ENCODE data around the gene IGLL5. TPM values are rescaled to one million over a fixed set of nuclear protein-coding genes. Genes with fewer than 3 reads are reported as not detected.

The IGLL5 gene
- total RNA-seq, 1 donor from 2014 or later: not detected

DNA sequence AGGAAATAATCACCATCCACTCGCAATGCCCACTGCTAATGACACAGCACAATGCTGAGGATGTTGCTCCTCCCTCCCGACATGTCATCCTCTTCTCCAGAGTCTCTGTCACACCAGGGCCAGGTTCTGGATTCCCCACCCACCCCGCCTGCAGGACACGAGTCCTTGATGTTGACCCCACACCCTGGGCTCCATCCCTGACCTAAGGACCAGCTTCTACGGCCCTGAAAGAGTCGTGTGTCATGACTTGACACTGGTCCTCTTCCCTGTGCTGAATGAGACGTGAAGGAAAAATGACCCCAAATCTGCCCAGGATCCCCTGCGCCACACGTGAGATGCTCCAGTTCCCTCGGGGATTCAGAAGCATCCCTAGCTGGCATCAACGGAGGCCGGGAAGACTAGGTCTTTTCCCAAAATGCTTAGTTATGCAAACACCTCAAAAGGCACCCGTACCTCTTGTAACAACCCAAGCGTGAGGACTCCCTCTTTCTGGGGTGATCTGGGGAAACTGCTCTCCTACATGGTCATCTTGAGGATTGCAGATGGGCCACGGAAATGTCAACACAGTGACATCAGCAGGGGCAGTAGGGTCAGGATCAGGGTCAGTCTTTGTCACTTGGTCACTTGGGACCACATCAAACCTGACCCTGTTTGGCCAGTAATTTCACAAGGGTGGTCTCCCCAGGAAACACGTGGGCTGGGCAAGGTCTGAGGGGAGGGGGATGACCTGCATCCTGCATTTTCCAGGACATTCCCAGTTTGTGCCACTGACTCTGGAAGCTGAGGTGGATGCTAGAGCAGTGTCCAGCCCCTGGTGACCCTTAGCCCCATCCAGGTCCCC, 42.0 kb downstream of the IGLL5 start:
- Mint-ChIP-seq H3K4me3 (no peak overlapping the region), H3K27ac (no peak overlapping the region), H3K36me3 (no peaks in the 10 kb centered on the region)

GRCh38 chr22:22930222-22930497, 42.5 kb downstream of the IGLL5 start:
- H3K4me3 Mint-ChIP-seq: no peak overlapping the region
- peaks cover 11% of the 10 kb centered on the region for H3K27me3 Mint-ChIP-seq
- H3K4me1 Mint-ChIP-seq (ENCODE audit: unreplicated experiment): peaks cover 12% of the 10 kb centered on the region
- H3K9me3 Mint-ChIP-seq: no peaks in the 10 kb centered on the region
- no peak overlapping the region for H3K27ac Mint-ChIP-seq
- no peak for TF ChIP-seq CTCF (conservative IDR thresholded peaks at IDR 0.05)
- DNase-seq (ENCODE audit: extremely low spot score, unreplicated experiment): no peak
- no peaks in the 10 kb centered on the region for H3K36me3 Mint-ChIP-seq

More for the DNA sequence above, 42.0 kb downstream of the IGLL5 start:
- DNase-seq (ENCODE audit: extremely low spot score, unreplicated experiment): no peak
- TF ChIP-seq CTCF (conservative IDR thresholded peaks at IDR 0.05): no peak
- H3K9me3 Mint-ChIP-seq: no peaks in the 10 kb centered on the region
- H3K27me3 Mint-ChIP-seq: peaks cover 11% of the 10 kb centered on the region
- H3K4me1 Mint-ChIP-seq (ENCODE audit: unreplicated experiment): peaks cover 12% of the 10 kb centered on the region

GRCh38 chr22:22930571-22931556, 43.2 kb downstream of the IGLL5 start:
- H3K36me3 Mint-ChIP-seq: no peaks in the 10 kb centered on the region
- no peak for DNase-seq (ENCODE audit: extremely low spot score, unreplicated experiment)
- no peak overlapping the region for H3K4me3 Mint-ChIP-seq
- H3K4me1 Mint-ChIP-seq (ENCODE audit: unreplicated experiment): peaks cover 7% of the 10 kb centered on the region
- peaks cover 7% of the 10 kb centered on the region for H3K27me3 Mint-ChIP-seq
- no peaks in the 10 kb centered on the region for H3K9me3 Mint-ChIP-seq
- no peak for TF ChIP-seq CTCF (conservative IDR thresholded peaks at IDR 0.05)
- no peak overlapping the region for H3K27ac Mint-ChIP-seq

DNA sequence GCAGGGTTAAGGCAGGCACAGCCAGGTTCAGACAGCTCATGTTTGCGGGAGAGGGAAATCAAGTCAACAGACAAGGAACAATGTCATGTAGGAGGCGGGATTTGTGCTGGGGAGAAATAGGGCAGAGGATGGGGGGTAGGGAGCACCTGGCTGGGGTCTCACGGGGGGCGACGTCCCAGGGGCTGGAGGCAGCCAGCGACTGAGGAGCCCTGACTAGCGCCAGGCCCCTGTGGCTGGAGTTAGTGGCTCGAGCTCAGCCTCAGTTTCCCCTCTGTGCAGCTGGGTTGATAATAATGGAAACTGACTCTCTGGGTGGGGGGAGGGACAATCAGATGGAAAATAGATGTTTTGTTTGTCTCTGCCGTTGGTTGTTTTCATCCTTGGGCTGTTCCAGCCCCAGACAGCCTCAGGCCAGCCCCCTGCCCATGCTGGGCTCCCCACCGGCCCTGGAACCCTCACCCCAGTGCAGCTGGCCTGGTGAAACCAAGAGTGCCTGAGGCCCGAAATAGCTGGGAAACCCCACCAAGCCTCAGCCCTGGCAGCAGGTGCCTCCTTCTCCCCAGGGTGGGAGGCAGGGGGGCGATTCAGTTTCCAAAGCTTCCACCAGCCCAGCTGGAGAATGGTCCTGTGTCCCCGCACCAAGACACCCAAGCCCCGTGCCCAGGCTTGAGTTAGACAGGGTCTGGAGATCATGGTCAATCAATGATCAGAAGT, 44.1 kb downstream of the IGLL5 start:
- no peaks in the 10 kb centered on the region for H3K9me3 Mint-ChIP-seq
- no peak for DNase-seq (ENCODE audit: extremely low spot score, unreplicated experiment)
- H3K36me3 Mint-ChIP-seq: no peaks in the 10 kb centered on the region
- H3K27me3 Mint-ChIP-seq: peaks cover 4% of the 10 kb centered on the region
- no peak overlapping the region for H3K4me3 Mint-ChIP-seq
- no peak for TF ChIP-seq CTCF (conservative IDR thresholded peaks at IDR 0.05)
- H3K4me1 Mint-ChIP-seq (ENCODE audit: unreplicated experiment): no peaks in the 10 kb centered on the region
- no peak overlapping the region for H3K27ac Mint-ChIP-seq

DNA sequence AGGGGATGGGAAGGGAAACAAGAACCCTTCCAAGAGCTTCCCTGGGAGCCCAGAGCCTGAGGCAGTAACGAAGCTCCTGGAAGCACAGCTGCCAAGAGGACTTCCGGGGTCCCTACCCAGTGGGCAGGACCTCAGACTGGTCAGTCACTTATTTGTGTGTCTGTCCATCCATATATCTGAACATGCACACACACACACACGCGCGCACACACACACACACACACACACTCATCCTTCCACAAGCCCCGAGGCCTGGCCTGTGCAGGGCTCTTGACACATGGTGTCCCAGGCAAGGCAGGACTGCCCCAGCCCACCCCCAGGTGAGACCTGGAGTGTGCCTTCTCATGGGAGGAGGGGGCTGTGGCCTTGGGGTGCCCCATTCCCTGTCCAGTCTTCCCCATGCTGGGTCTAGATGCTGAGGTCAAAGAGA, 44.9 kb downstream of the IGLL5 start:
- H3K27me3 Mint-ChIP-seq: peaks cover 4% of the 10 kb centered on the region
- no peaks in the 10 kb centered on the region for H3K4me1 Mint-ChIP-seq (ENCODE audit: unreplicated experiment)
- no peaks in the 10 kb centered on the region for H3K9me3 Mint-ChIP-seq
- TF ChIP-seq CTCF (conservative IDR thresholded peaks at IDR 0.05): no peak
- no peak overlapping the region for H3K4me3 Mint-ChIP-seq
- no peak overlapping the region for H3K27ac Mint-ChIP-seq
- no peaks in the 10 kb centered on the region for H3K36me3 Mint-ChIP-seq
- no peak for DNase-seq (ENCODE audit: extremely low spot score, unreplicated experiment)

Data from type B pancreatic cell (in vitro differentiated cells).